GM19395 (cell line): ENCODE results near the gene C1QC.

Experiments used
- ATAC-seq: cut with Tn5 transposase; IDR thresholded peaks from one replicate; pipeline ENCODE4 v1.9.1; 2021; ENCODE audit warnings: mild to moderate bottlenecking, moderate library complexity; ENCODE audit not compliant: unreplicated experiment

The C1QC gene

GRCh38 chr1:22643381-22643780, at the start of gene C1QC:
C1QC (plus strand) TSS chr1:22643633; CDS start chr1:22644024, 391 bp downstream.
- ATAC-seq, result no peak

- ATAC-seq, result no peak
These were observed 49.0 kb upstream of the C1QC start for GRCh38 chr1:22594396-22594795.

DNA sequence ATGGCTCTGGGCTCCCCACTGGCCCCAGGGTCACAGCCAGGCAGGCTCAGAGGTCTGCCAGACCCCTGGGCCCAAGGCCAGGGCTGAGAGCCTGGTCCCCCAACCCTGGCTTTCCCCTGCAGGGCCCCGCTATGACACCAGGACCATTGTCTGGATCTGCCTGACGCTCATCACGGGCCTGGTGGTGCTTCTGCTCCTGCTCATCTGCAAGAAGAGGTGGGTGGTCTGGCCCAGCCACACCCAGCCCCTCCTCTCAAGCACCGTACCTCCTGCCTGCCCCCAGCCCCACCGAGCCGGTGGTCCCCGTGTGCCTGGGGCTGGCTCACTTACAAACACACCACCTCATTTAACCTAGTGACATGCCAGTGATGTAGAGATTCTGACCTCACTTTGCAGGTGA, 48.3 kb upstream of the C1QC start:
- no peak for ATAC-seq

DNA sequence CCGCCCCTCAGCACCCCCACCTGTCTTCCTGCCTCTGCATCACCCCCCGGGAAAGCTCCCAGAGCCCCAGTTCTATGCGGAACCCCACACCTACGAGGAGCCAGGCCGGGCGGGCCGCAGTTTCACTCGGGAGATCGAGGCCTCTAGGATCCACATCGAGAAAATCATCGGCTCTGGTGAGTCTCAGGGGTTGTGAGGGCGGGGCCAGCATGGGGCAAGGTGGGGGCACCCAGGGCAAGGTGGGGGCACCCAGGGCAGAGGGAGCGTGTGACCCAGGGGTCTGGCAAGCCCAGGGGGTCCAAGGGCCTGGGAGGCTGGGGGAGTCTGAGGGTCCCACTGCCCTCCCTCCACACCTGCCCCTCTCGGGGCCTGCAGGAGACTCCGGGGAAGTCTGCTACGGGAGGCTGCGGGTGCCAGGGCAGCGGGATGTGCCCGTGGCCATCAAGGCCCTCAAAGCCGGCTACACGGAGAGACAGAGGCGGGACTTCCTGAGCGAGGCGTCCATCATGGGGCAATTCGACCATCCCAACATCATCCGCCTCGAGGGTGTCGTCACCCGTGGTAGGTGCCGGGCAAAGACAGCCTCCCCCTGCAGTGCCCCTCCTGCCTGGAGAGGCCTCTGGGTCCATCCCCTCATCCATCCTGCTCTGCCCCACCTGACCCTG, 46.0 kb upstream of the C1QC start:
- no peak for ATAC-seq

DNA sequence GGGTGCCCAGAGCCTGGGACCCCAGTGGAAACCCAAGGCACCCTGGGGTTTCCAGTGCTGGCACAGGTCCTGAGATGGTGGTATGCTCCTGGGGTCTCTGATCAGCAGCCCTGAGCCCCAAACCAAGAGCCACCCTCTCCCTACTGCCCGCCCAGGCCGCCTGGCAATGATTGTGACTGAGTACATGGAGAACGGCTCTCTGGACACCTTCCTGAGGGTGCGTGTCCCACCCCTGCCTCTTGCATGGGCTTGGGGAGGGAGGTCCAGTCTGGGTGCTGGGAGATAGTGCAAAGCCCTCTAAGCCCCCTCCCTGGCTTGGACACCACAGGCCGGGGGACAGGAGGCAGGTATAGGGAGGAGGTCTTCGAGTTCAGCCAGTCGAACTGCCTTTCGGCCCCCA, 45.4 kb upstream of the C1QC start:
- ATAC-seq, result no peak

- no peak for ATAC-seq
These were observed 44.7 kb upstream of the C1QC start for GRCh38 chr1:22598736-22599135.

DNA sequence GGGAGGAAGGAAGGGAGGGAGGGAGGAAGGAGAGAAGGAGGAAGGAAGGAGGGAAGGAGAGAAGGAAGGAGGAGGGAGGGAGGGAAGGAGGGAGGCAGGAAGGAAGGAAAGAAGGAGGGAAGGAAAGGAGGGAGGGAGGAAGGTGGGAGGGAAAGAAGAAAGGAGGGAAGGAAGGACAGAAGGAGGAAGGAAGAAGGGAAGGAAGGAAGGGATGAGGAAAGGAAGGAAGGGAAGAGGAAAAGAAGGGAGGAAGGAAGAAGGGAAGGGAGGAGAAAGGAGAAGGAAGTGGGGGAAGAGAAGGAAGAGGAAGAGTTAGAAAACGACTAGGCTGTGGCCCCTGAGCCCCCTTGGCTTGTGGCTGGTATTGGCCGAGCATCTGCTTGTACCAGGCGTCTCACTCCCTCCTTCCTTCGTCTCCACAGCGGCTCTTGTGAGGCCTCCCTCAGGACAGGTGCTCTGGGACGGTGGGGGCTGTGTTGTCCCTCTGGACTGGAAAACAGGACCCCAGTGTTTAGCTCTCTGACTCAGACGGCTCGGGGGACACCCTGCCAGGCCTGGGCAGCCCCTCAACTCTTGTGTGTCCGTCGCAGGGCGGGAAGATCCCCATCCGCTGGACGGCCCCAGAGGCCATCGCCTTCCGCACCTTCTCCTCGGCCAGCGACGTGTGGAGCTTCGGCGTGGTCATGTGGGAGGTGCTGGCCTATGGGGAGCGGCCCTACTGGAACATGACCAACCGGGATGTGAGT, 43.2 kb upstream of the C1QC start:
- no peak for ATAC-seq

- no peak for ATAC-seq
These were observed 42.4 kb upstream of the C1QC start for GRCh38 chr1:22600817-22601605.

DNA sequence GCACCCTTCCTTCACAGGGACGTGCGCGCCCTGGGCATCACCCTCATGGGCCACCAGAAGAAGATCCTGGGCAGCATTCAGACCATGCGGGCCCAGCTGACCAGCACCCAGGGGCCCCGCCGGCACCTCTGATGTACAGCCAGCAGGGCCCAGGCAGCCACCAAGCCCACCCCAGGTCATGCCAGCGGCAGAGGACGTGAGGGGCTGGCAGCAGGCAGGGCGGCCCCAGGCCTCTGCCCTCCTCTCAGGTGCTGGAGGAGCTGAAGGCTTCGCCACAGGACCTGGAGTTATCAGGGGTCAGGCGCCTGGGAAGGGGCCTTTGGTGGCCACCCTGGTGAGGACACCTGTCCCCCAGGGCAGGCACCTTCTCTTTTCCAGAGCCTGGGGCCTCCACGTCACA, 41.8 kb upstream of the C1QC start:
- ATAC-seq, result no peak

DNA sequence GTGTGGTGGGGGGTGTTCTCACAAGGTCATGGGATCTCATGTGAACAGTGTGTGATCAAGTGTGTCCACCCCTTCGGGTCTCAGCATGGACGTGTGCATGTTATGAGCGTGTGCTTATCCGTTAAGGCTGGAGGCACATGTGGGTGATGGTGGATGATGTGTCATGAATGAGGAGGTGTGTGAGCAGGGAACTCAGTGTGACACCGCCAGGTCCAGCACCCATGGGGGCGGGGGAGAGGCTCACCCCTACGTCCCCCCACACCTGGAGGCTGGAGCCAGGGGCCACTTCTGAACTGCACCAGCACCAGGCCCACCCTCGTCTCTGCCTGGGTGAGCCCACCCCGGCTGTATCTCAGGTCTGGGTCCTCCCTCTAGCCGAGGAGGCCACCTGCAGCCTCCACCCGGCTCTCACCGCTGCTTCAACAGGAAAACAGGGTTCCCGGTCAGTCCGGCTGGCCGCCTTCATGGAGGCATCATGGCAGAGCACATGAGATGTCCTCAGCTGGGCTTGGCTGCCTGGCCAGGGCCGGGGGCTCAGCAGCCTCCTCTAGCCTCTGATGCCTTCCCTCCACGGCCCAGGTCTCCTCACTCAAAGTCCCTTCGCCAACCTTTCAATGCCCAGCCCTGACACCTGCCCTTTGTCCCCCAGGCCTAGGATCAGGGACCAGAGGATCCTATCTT, 41.2 kb upstream of the C1QC start:
- ATAC-seq, result no peak

DNA sequence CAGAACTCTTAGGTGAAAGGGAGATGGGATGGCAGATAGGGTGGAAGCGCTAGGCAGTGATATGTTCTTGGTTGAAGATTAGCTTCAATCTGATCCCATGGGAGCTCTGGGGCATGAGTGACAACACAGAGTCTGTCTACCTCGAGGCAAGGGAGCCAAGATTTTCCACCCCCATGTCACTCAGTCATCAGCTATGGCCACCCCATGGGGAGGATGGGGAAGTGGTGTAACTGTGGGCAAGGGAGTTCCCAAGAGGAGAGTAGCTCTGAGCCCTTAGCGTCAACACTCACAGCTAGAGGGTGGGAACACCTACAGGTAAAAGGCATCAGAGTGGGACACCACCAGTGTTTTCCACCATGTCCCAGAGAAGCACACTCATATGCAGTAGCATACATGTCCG, 37.3 kb upstream of the C1QC start:
- ATAC-seq, result no peak

GRCh38 chr1:22607154-22607553, 36.3 kb upstream of the C1QC start:
- no peak for ATAC-seq

GRCh38 chr1:22608361-22608760, 35.1 kb upstream of the C1QC start:
- ATAC-seq, result no peak

DNA sequence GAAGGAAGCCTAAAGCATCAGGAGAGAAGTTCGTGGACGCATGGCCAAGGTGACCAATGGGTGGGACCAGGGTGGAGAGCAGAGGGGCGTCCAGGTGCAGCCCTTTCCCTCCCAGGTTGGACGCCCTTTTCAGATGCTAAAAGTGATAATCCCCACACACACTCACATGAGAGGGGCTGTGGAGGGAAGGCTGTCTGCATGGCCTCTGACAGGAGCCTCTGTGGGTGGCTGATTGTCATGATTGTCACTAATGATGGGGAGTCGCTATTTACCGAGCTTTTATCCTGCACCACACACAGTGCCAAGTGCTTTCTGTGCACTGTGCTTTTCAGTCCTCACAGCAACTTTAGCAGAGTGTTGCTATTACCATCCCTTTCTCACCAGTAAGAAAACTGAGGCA, 34.1 kb upstream of the C1QC start:
- ATAC-seq, result no peak

GRCh38 chr1:22611530-22611947, 31.9 kb upstream of the C1QC start:
- no peak for ATAC-seq

- no peak for ATAC-seq
These were observed 30.5 kb upstream of the C1QC start for GRCh38 chr1:22612671-22613571.

GRCh38 chr1:22613572-22613918, 29.9 kb upstream of the C1QC start:
- no peak for ATAC-seq

DNA sequence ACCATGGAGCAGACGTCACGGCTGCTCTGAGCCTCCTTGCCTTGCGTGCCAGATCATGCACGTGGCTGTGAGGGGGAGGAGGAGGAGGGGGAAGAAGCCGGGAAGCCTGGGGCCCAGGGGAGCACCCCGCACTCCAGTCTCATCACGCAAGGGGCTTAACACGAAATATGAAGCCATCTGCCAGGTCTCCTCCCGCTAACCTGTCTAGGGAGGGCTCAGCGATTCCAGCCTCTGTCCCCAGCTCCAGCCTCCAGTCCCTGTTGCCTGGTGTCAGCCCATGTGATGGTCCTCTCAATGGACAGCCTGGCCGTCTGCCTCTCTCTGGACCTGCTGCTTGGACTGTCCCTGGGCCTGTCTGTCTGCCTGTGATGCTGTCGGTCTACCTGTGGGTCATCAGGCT, 29.5 kb upstream of the C1QC start:
- ATAC-seq, result no peak

- ATAC-seq, result no peak
These were observed 27.5 kb upstream of the C1QC start for GRCh38 chr1:22615886-22616285.

DNA sequence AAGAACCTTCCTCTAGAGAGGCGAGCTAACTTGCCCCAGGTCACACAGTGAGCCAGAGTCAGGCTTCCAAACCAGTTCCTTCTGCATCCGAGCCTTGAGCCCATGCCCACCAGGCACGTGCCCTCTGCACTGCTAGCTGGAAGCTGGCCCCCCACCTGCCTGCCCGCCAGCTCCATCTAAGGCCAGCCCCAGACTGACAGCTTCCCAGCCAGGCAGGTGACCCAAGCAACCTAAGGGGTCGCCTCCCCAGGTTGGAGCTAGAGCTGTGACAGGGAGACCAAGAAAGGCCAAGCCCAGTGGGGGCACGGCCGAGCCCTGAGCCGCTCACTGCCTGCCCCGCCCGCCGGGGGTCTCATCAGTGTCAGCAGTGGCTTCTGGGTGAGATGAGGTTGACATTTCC, 26.9 kb upstream of the C1QC start:
- no peak for ATAC-seq
